Omental fat pad (tissue), 4 donors: Measurements from ENCODE around the gene AGO3. TPM values are rescaled to one million over a fixed set of nuclear protein-coding genes. Genes with fewer than 3 reads are reported as not detected.

Experiments
- ATAC-seq: fragments of 150-250 bp; one replicate; pipeline ENCODE4 v1.9.1; 2016; ENCODE audit warnings: mild to moderate bottlenecking, moderate library complexity; ENCODE audit not compliant: low FRiP score
- DNase-seq: peaks from one replicate; pipeline ENCODE4 v3.0.0-alpha.2; 2019; ENCODE audit warnings: low spot score
- CTCF ChIP-seq, 3 donors: fragments of 450-650 bp; IDR thresholded peaks; one replicate each; pipeline ENCODE4 v1.5.1; 2016 to 2017; ENCODE audit warnings: antibody characterized with exemption in 3 of 3, mild to moderate bottlenecking in 3 of 3, moderate library complexity in 2 of 3
- total RNA-seq, 4 donors: library from RNA; depleted of rRNA; stranded (reverse); fragments of >200 nt; gene quantifications; one replicate each; pipeline ENCODE4 v1.1.0, GENCODE V29; 2016

AGO3 gene
- total RNA-seq, 4 donors from 2014 or later, result 22.3 to 39.9 (median 30.6) TPM

- TF ChIP-seq CTCF (IDR thresholded peaks at IDR 0.05), result no peak
- DNase-seq (no peak), ATAC-seq (no peak)
These were observed 6.1 kb upstream of the AGO3 start for GRCh38 chr1:35924838-35925237.

GRCh38 chr1:35925741-35926140, 5.2 kb upstream of the AGO3 start:
- no peak for TF ChIP-seq CTCF (IDR thresholded peaks at IDR 0.05)
- no peak for DNase-seq
- no peak for ATAC-seq

DNA sequence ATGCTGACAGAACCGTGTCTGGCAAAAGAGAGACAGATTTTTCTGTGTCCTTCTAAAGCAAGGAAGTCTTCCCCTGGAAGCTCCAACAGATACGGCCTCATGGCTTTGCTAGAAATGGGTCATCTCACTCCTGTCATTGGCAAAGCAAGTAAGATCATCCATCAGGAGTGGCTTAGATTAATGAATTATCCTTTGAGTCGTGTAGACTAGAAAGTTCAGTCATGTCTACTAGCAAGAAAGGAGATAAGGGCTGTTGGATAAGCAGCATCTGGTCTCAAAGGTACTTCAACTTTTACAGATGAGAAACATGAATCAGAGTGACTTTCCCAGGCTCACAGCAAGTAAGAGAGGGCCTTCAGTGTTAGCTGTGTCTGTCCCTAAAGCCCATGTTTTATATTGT, 3.4 kb upstream of the AGO3 start:
- ATAC-seq (no peak), DNase-seq (no peak)
- no peak for TF ChIP-seq CTCF (IDR thresholded peaks at IDR 0.05)

DNA sequence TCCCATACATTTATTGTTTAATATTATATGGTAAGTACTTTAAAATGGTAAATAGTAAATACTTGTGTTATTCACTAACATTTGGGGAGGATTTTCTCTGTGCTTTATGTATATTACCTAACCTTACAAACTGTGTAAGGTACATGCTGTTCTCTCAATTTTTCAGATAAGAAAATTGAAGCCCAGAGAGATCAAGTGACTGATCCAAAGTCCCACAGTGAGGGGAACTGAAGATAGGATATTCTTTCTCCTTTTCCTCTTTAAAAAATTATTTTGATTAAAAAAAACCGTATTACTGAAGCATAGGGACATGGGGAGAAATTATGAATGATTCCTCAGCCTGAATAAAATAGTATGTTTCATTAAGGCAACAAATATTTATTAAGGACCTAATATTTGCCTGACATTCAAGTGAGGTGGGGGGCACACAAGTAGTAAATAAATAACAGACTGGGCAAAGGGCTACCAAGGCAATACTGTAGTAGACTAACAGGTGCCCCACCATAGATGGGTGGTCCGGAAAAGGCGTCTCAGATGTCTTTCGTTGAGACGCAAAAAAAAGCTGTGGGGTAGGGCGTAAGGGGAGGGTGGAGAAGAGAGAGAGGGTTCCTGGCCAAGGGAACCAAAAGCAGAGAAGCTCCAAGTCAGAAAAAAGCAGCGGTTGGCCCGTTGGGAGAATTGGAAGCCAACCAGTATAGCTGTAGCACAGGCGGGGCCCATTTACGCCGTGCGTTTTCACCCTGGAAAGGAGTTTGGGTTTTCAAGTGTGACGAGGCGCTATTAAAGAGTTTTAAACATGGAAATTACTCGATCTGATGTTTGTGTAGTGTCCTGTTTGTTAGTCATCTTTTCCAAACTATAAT, 944 bp upstream of the AGO3 start:
- DNase-seq, result no peak
- ATAC-seq, result peak; percentile 53
- no peak for TF ChIP-seq CTCF (IDR thresholded peaks at IDR 0.05)

DNA sequence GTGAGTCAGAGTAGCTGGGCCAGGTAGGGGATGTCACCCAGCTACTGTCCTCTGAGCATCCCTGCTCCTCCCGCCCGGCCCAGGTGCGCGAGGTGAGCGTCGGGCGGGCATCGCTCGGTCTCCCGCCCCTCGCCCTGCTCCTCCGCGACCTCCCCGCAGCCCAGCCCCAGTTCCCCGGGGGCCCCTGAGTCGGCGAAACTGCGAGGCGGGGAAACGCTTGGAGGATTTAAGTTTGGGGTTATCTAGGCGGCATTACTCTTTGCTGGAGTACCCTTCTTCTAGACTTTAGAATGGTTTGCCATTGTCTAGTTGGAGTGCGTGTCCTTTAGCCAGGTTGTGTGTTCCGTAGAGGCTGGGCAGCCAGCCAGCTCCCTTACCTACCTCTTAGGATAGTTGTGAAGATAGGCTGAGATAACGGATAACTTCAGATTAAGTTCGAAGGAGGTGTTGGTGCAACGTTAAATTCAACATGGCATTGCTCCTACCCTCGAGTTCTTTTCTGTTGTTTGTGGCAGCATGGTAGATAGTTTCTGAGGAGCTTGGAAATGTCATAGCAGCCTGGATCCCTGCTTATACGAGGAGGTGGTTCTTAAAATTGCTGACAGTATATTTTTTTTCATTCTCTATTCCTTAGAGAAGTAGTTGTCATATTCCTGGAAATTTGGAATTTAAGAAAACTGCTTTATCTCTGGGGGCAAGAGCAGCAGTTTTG, 697 bp downstream of the AGO3 start:
- TF ChIP-seq CTCF (IDR thresholded peaks at IDR 0.05), result no peak
- ATAC-seq (no peak), DNase-seq (no peak)

GRCh38 chr1:35932158-35932636, 1.3 kb downstream of the AGO3 start:
- no peak for ATAC-seq
- no peak for TF ChIP-seq CTCF (IDR thresholded peaks at IDR 0.05)
- DNase-seq, result no peak
